Stimulated activated CD4-positive, alpha-beta T cell treated with anti-CD3 and anti-CD28 coated beads, Interleukin-1b, Interleukin-23, amount 100 ng/mL, for 48 hours (primary cell): Measurements from ENCODE around the gene MCCD1.

Experiments
- DNase-seq: peaks from one replicate; pipeline ENCODE4 v3.0.0-alpha.2; 2020

Gene MCCD1

GRCh38 chr6:31544676-31545075 lies 15.9 kb downstream of the MCCD1 start:
- no peak for DNase-seq

- DNase-seq = no peak
These were observed 16.5 kb downstream of the MCCD1 start for GRCh38 chr6:31545291-31545690.

GRCh38 chr6:31546339-31546957 lies 17.7 kb downstream of the MCCD1 start, which contains the start of gene ATP6V1G2:
Gene ATP6V1G2 (minus strand): TSS chr6:31546608. CDS start chr6:31546559, 49 bp downstream.
- peak; percentile 94 for DNase-seq

- DNase-seq = peak; percentile 94
These were observed 18.4 kb downstream of the MCCD1 start, which contains the start of gene NFKBIL1 for GRCh38 chr6:31546958-31547726. Gene NFKBIL1 (plus strand): TSS chr6:31547608. CDS start chr6:31547695, 87 bp downstream.

- no peak for DNase-seq
These were observed 19.2 kb downstream of the MCCD1 start for GRCh38 chr6:31547727-31548543.

- DNase-seq = no peak
These were observed 19.7 kb downstream of the MCCD1 start for GRCh38 chr6:31548544-31548873.

- DNase-seq = peak; percentile 66
These were observed 22.6 kb downstream of the MCCD1 start for GRCh38 chr6:31551371-31551770.

GRCh38 chr6:31556307-31556706 lies 27.5 kb downstream of the MCCD1 start:
- no peak for DNase-seq

GRCh38 chr6:31557443-31558317 lies 28.9 kb downstream of the MCCD1 start:
- DNase-seq = no peak

GRCh38 chr6:31558318-31558625 lies 29.5 kb downstream of the MCCD1 start:
- no peak for DNase-seq

GRCh38 chr6:31558631-31559500 lies 30.1 kb downstream of the MCCD1 start:
- peak; percentile 79 for DNase-seq

GRCh38 chr6:31559606-31559957 lies 30.8 kb downstream of the MCCD1 start:
- DNase-seq = no peak

GRCh38 chr6:31559958-31560696 lies 31.4 kb downstream of the MCCD1 start:
- DNase-seq = peak; percentile 70

GRCh38 chr6:31560697-31561058 lies 31.9 kb downstream of the MCCD1 start:
- DNase-seq = no peak

GRCh38 chr6:31567531-31568370 lies 39.0 kb downstream of the MCCD1 start:
- peak; percentile 56 for DNase-seq

- DNase-seq = peak; percentile 82
These were observed 39.8 kb downstream of the MCCD1 start for GRCh38 chr6:31568537-31568961.

- DNase-seq = no peak
These were observed 41.2 kb downstream of the MCCD1 start for GRCh38 chr6:31569861-31570536.

GRCh38 chr6:31572041-31572911 lies 43.5 kb downstream of the MCCD1 start, which contains the start of gene LTA:
Gene LTA (plus strand): TSS chr6:31572289. CDS start chr6:31572743, 454 bp downstream.
- peak; percentile 89 for DNase-seq
